ENCODE measurements around the gene BABAM2. TPM values are rescaled to one million over a fixed set of nuclear protein-coding genes. Genes with fewer than 3 reads are reported as not detected.

Gene BABAM2
- total RNA-seq, 1 experiment from 2014 or later, result 16.3 TPM

GRCh38 chr2:28312307-28313219 is 422.0 kb downstream of the BABAM2 start:
- no peaks in the 10 kb centered on the region for H3K79me2 ChIP-seq (ENCODE audit: low read length)
- H3K4me3 ChIP-seq (ENCODE audit: low read length), result no peak overlapping the region
- no peaks in the 10 kb centered on the region for H3K9me3 ChIP-seq (ENCODE audit: low read length)
- H3F3A ChIP-seq (ENCODE audit: low read length, unreplicated experiment), result no peaks in the 10 kb centered on the region
- H3K9ac ChIP-seq (ENCODE audit: low read length), result no peak overlapping the region
- no peak overlapping the region for H2AFZ ChIP-seq (ENCODE audit: low read length)
- peaks cover 8% of the 10 kb centered on the region; the same call in 1 of the 2 replicates for H3K4me1 ChIP-seq (ENCODE audit: insufficient read depth, low read length)
- H3K4me2 ChIP-seq (ENCODE audit: low read length), result no peak overlapping the region
- BruUV-seq (replicated peaks), result no TSS peak
- H3K36me3 ChIP-seq (ENCODE audit: low read depth, low read length), result no peaks in the 10 kb centered on the region
- H3K27ac ChIP-seq (ENCODE audit: low read length), result no peak overlapping the region
- H4K20me1 ChIP-seq (ENCODE audit: low read length), result no peaks in the 10 kb centered on the region
- CTCF ChIA-PET, result no interaction called here
- DNase-seq, result peak; percentile 13
- intact Hi-C loops (cut with micrococcal nuclease), result no loop called here
- H3K27me3 ChIP-seq (ENCODE audit: low read length), result no peaks in the 10 kb centered on the region
- H3K9me2 ChIP-seq (replicated peaks; ENCODE audit: low read length), result no peaks in the 10 kb centered on the region
- POLR2A ChIA-PET (ENCODE audit: unreplicated experiment), result no interaction called here
- no peak for TF ChIP-seq EZH2 (IDR thresholded peaks at IDR 0.05; ENCODE audit: low read length, unreplicated experiment)
- no peak for TF ChIP-seq CTCF (conservative IDR thresholded peaks at IDR 0.05; ENCODE audit: low read depth, low read length)
- no peak for TF ChIP-seq EZH2phosphoT487 (IDR thresholded peaks at IDR 0.05; ENCODE audit: borderline replicate concordance, low read length)
- ATAC-seq, result no peak

- Histone ChIP-seq H3F3A (ENCODE audit: low read length, unreplicated experiment) (no peaks in the 10 kb centered on the region), H3K27ac (ENCODE audit: low read length) (no peak overlapping the region), H2AFZ (ENCODE audit: low read length) (no peak overlapping the region), H3K79me2 (ENCODE audit: low read length) (no peaks in the 10 kb centered on the region), H3K4me1 (ENCODE audit: insufficient read depth, low read length) (peaks cover 10% of the 10 kb centered on the region; the same call in 1 of the 2 replicates), H3K4me2 (ENCODE audit: low read length) (no peak overlapping the region), H3K27me3 (ENCODE audit: low read length) (no peaks in the 10 kb centered on the region), H4K20me1 (ENCODE audit: low read length) (no peaks in the 10 kb centered on the region), H3K9me2 (replicated peaks; ENCODE audit: low read length) (no peaks in the 10 kb centered on the region), H3K9ac (ENCODE audit: low read length) (no peak overlapping the region), H3K36me3 (ENCODE audit: low read depth, low read length) (no peaks in the 10 kb centered on the region), H3K4me3 (ENCODE audit: low read length) (no peak overlapping the region), H3K9me3 (ENCODE audit: low read length) (no peaks in the 10 kb centered on the region)
- no peak for DNase-seq
- TF ChIP-seq EZH2 (IDR thresholded peaks at IDR 0.05; ENCODE audit: low read length, unreplicated experiment), result no peak
- TF ChIP-seq CTCF (conservative IDR thresholded peaks at IDR 0.05; ENCODE audit: low read depth, low read length), result no peak
- TF ChIP-seq EZH2phosphoT487 (IDR thresholded peaks at IDR 0.05; ENCODE audit: borderline replicate concordance, low read length), result no peak
- intact Hi-C loops (cut with micrococcal nuclease), result no loop called here
- POLR2A ChIA-PET (ENCODE audit: unreplicated experiment), result no interaction called here
- BruUV-seq (replicated peaks), result no TSS peak
- no peak for ATAC-seq
- CTCF ChIA-PET, result no interaction called here
Measured at GRCh38 chr2:28313220-28313784, 422.8 kb downstream of the BABAM2 start.

Measured in PC-3 (cell line).